Tongue (tissue), 2 donors: ENCODE measurements around the gene TUBB1. TPM values are rescaled to one million over a fixed set of nuclear protein-coding genes. Genes with fewer than 3 reads are reported as not detected.
"Not testable (repeated sequence)": the region's sequence is repeated elsewhere in the genome, so short reads cannot be mapped to it uniquely, and the experiment has no call there.

Source experiments
- DNase-seq: peaks from one replicate; pipeline ENCODE4 v3.0.0-alpha.2; 2015
- total RNA-seq: library from RNA; depleted of rRNA; stranded (reverse); fragments of >200 nt; gene quantifications from one replicate; pipeline ENCODE4 v1.2.3, GENCODE V29; 2014

Gene TUBB1
- total RNA-seq, 1 donor from 2014 or later = 1.8 TPM

GRCh38 chr20:59006167-59006863 is 12.9 kb upstream of the TUBB1 start:
- DNase-seq = no peak

- peak; percentile 57 for DNase-seq
These were observed 12.2 kb upstream of the TUBB1 start, which contains the start of gene CTSZ for GRCh38 chr20:59006864-59007664. Gene CTSZ (minus strand): TSS chr20:59007254. CDS start chr20:59007128, 126 bp downstream.

- peak; percentile 19 for DNase-seq
These were observed 11.3 kb upstream of the TUBB1 start for GRCh38 chr20:59007665-59008511.

GRCh38 chr20:59008715-59009336 is 10.4 kb upstream of the TUBB1 start:
- no peak for DNase-seq

GRCh38 chr20:59010321-59010994 is 8.8 kb upstream of the TUBB1 start:
- DNase-seq = no peak

- peak; percentile 24 for DNase-seq
These were observed 8.0 kb upstream of the TUBB1 start for GRCh38 chr20:59010995-59011873.

- DNase-seq = not testable (repeated sequence)
These were observed 7.4 kb upstream of the TUBB1 start for GRCh38 chr20:59011874-59012157.

- DNase-seq = no peak
These were observed 5.9 kb upstream of the TUBB1 start for GRCh38 chr20:59013031-59013951.

- DNase-seq = no peak
These were observed 5.1 kb upstream of the TUBB1 start for GRCh38 chr20:59013959-59014608.

- DNase-seq = no peak
These were observed 4.4 kb upstream of the TUBB1 start for GRCh38 chr20:59014680-59015389.

- no peak for DNase-seq
These were observed 3.8 kb upstream of the TUBB1 start for GRCh38 chr20:59015411-59015810.

- no peak for DNase-seq
These were observed 3.2 kb upstream of the TUBB1 start for GRCh38 chr20:59015812-59016711.

GRCh38 chr20:59016795-59017492 is 2.3 kb upstream of the TUBB1 start:
- DNase-seq = no peak

GRCh38 chr20:59017493-59018231 is 1.6 kb upstream of the TUBB1 start:
- DNase-seq = no peak

- DNase-seq = no peak
These were observed 412 bp upstream of the TUBB1 start for GRCh38 chr20:59018817-59019216.
